GM21737 (cell line): Measurements from ENCODE around the gene PRSS3.
A peak's percentile ranks its signal among the peaks of the same experiment; 100 is the strongest.
"Not testable (repeated sequence)": the region's sequence is repeated elsewhere in the genome, so short reads cannot be mapped to it uniquely, and the experiment has no call there.

Source experiments
- ATAC-seq: cut with Tn5 transposase; IDR thresholded peaks from one replicate; pipeline ENCODE4 v1.9.1; 2021; ENCODE audit warnings: mild to moderate bottlenecking, moderate library complexity; ENCODE audit not compliant: unreplicated experiment

Gene PRSS3

DNA sequence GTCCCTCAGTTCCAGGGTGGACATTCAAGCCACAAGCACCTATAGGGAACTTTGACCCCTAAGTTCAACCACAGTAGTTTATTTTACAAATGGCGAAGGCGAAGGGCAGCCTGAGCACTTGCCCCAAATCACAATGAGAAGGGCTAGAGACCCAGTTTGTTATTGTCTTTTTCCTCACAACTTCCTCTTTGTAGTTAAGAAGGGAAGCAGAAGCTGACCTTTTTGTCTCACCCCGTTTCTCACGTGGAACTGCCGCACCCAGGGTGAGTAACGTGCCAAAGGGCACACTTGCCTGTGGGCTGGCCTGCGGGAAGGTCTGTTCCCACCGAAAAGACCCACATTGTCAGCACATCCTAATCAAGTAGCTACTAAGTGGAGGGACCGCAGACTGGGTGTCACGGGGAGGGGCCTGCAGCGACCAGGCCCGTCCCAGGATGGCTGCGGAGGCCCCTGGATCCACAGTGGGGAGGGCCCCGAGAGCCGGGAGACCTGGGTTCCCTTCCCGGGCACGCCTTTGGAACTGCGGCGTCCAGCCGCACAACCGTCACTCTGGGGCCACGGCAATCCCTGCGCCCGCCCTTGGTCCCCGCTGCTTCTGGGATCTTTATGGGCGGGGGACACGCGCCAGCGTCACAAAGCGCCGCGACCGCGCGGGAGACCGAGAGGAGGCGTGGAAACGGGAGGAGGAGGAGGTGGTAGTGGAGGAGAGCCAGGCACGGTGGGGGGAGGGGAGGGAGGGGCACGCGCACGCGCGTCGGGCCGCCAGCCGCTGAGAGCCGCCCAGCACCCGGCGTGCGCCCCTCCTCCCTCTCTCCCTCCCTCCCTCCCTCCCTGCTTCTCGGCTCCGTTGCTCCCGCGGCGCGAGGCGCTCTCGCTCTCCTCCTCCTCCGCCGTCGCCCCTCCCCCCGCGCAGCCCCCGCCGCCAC is 21.2 kb downstream of the PRSS3 start, which contains the start of gene UBE2R2:
Gene UBE2R2, plus strand, starts transcription at position 834 of the 926 bp plus-strand sequence. CDS start 598 bp downstream, outside the sequence.
- ATAC-seq: peak; percentile 56

DNA sequence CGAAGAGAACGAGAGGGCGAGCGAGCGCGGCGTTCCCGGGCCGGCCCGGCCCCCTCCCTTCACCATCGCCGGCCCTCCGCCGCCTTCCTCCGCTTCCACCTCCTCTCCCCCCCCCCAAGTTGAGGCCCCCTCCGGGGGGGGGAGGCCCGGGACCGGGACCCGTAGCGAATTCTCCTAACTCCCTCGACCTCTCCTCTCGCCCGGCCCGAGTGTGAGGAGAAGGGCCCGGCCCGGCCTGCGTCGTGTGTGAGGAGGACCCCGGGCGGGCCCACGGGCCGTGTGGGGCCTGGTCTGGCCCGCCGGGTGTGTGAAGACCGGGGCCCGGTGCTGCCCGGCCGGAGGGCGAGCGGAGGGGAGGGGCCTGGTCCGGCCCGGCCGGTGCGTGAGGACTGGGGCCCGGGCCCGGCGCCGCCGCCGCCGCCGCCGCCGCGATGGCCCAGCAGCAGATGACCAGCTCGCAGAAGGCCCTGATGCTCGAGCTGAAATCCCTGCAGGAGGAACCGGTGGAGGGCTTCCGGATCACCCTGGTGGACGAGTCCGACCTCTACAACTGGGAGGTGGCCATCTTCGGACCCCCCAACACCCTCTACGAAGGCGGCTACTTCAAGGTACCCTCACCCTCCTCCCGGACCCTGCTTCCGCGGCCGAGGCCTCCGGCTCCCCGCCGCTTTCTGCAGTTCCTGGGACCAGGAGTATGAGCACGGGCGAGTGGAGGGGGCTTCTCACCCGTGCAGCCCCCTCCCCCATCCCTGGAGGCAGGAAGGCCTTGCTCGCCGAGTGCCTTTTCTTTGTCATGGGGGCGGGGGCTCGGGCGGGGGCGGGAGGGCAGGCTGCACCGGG is 22.2 kb downstream of the PRSS3 start:
- peak; percentile 21 for ATAC-seq

DNA sequence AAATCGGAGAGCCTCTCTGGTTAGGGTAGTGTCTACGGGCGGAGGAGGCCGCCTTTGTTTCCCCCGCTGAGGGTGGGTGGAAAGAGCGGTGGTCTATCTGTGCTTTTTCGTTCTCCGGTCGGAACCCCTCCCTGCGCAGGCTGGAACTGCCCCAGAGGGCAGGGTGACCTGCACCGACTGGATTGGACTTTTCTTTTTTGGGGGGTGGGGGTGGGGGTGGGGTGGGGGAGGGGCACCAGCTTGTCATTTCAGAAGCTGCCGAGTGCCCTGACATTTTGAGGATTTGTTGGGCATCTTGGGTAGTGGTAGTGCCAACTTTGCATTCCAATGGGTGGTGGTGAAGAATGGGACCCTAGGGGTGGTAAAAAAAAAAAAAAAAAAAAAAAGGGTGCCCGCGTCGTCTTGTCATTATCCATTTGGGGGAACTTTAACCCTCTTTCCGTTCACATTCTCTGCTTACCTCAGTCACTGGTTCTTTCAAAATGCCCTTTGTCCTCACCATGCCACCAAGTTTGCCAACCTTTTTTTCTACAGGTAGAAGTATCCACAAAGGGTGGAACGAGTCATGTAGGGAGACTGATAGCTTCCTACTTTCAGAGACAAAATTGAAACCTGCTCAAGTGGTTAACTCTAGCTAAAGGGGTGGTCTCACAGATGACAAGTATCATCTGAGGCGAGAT is 22.9 kb downstream of the PRSS3 start:
- ATAC-seq: peak; percentile 1

DNA sequence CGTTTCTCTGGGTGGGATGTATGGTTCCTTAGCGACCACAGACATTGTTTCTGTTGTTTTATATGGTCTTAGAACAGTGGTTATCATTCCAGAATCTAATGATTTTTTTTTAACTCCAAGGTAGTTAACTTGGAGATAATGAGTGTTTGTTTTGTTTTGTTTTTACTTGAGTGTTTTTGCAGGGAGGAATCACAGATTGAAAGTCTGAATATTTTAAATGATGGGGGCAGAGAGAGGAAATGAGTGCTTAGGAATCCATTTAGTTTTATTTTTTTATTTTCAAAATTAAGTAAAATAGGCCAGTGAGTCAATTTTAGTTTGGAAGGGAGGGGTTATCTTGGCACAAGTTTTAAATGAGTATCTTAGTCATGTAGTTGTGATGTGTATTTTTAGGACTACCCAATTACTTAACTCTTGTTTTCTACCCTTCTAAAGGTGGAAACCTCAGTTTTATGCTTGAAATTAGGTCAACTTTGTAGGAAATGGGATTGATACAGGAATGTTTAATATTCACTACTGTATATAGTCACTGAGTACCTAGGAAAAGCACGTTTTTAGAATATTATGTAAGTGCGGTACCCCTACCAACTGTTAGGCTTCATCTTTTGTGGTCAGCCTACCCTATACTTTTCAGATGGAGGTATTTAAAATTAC is 23.6 kb downstream of the PRSS3 start:
- no peak for ATAC-seq

DNA sequence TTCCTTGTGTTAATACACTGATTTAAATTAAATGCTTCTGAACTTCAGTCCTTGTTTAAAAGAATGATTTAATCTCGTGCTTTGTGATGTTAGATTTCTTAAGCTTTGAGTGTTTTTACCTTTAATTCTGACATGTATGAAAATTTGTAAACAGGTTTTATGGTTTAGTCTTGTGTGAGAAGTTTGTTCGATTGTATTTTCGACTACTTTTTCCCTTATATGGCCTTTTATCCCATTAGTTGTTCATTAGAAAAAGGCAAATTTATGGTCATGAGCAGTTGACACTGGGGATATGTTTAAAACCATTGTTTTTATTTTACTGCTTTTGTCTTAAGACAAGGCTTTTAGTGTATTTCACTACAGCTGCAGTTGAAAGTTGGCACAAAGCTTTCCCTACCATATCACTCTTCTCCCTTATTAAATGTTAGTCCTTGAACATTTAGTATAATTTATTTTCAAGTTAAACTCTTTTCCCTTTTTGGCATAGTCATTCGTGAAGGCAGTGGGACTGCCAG is 24.9 kb downstream of the PRSS3 start:
- ATAC-seq: no peak

DNA sequence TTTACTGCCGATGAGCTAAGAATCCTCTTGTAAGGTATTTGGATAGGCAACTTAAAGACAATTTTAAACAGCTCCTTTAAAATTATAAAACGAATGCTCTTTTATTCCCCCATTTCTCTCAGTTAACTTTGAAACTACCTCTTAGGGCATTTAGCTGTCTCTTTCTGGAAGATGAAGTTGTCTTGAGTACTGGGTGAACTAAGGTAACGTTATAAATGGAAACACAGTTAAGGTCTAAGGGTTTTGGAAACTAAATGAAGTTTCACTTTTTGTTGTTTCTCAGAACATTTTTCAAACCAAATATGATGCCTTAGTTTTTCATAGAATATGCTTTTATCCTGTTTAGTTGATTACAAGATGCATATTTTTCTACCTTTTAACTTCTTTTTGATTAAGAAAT is 28.4 kb downstream of the PRSS3 start:
- no peak for ATAC-seq

DNA sequence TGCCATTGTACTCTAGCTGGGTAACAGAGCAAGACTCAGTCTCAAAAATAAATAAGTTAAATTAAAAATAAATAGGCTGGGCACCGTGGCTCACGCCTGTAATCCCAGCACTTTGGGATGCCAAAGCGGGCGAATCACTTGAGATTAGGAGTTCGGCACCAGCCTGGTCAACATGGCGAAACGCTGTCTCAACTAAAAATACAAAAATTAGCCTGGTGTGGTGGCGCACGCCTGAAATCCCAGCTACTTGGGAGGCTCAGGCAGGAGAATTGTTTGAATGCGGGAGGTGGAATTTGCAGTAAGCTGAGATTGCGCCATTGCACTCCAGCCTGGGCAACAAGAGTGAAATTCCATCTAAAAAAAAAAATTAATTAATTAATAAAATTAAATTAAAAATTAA is 31.9 kb downstream of the PRSS3 start:
- ATAC-seq: not testable (repeated sequence)

DNA sequence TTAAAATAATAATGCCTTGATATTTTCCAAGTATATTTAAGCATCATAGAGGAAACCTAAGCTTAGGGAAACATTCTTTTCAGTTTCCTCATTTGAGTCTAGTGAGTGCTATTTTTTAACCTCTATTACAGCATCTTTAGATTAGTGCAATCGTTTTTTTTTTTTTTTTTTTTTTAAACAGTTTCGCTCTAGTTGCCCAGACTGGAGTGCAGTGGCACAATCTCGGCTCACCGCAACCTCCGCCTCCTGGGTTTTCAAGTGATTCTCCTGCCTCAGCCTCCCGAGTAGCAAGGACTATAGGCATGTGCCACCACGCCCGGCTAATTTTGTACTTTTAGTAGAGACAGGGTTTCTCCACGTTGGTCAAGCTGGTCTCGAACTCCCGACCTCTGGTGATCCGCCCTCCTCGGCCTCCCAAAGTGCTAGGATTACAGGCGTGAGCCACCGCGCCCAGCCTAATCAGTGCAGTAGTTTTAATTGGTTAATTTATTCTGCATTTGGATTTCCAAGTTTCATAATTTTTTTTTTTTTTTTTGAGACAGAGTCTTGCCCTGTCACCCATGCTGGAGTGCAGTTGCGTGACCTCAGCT is 34.4 kb downstream of the PRSS3 start:
- ATAC-seq: not testable (repeated sequence)

DNA sequence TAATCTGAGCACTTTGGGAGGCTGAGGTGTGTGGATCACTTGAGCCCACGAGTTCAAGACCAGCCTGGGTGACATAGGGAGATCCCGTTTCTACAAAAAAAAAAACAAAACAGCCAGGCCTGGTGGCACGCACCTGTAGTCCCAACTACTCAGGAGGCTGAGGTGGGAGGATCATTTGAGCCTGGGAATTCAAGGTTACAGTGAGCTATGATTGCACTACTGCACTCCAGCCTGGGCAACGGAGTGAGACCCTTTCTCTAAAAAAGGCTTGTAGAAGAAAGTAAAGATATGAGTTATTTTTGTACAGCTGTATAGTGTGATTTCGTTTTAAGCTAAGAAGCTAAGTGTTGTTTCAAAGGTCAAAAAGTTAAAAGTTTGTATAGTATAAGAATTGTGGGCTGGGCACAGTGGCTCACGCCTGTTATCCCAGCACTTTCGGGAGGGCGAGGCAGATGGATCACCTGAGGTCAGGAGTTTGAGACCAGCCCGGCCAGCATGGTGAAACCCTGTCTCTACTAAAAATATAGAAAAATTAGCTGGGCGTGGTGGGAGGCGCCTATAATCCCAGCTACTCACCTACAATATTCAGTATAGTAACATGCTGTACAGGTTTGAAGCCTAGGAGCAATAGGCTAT is 40.4 kb downstream of the PRSS3 start:
- no peak for ATAC-seq

DNA sequence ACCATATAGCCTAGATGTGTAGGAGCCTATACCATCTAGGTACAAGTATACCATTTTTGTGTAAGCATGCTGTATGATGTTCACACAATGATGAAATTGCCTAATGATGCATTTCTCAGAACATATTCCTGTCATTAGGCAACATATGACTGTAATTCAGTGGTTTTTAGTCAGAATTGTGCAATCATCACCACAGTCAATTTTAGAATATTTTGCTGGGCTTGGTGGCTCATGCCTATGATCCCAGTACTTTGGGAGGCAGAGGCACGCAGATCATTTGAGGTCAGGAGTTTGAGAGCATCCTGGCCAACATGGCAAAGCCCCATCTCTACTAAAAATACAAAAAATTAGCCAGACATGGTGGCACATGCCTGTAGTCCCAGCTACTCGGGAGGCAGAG is 40.9 kb downstream of the PRSS3 start:
- not testable (repeated sequence) for ATAC-seq

DNA sequence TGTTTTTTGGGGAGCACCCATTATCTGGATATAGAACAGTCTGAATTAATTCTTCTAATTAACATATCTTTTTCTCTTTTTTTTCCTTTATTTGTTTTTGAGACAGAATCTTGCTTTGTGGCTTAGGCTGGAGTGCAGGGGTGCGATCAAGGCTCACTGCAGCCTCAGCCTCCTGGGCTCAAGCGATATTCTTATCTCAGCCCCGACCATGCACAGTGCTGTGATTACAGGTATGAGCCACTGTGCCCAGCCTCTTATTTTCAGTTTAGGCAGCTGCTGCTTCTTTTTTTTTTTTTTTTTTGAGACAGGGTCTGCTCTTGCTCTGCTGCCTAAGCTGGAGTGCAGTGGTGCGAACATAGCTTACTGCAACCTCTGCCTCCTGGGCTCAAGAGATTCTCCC is 41.8 kb downstream of the PRSS3 start:
- no peak for ATAC-seq

DNA sequence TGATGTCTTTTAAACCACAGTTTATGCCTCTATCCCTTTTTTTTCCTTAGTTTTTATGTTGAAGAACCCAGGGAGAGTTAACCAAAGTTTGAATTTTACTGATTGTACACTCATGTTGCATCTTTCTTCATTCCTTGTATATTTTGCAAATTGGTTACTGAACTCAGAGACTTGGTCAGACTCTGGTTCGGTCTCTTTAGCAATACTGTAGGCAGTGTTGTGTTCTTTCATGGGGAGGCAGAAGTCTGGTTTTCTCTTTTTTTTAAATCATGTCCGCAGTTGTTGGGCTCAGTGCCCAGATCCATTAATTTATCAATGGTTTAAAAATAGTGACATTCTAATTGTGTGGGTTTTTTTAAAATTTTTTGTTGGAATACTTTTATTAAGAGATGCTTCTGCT is 45.0 kb downstream of the PRSS3 start:
- ATAC-seq: no peak

DNA sequence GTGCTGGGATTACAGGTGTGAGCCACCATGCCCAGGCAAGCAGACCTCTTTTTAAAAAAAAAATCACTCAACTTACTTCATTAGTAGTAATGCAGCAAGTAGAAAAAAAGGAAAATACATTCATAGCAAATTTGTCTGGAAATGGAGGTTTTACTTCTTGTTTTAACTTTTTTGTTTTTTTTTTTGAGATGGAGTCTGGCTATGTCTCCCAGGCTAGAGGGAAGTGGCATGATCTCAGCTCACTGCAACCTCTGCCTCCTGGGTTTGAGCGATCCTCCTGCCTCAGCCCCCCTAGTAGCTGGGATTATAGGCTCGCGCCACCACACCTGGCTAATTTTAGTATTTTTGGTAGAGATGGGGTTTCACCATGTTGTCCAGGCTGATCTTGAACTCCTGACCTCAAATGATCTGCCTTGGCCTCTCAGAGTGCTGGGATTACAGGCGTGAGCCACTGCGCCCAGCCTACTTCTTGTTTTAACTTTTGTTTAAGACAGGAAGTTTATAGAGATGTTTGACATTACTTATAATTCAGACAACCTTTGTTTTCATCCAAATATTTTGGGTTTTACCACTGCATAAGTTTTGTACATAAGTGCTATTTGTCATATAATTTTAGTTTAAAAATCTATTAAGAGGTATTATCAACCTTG is 48.1 kb downstream of the PRSS3 start:
- no peak for ATAC-seq

DNA sequence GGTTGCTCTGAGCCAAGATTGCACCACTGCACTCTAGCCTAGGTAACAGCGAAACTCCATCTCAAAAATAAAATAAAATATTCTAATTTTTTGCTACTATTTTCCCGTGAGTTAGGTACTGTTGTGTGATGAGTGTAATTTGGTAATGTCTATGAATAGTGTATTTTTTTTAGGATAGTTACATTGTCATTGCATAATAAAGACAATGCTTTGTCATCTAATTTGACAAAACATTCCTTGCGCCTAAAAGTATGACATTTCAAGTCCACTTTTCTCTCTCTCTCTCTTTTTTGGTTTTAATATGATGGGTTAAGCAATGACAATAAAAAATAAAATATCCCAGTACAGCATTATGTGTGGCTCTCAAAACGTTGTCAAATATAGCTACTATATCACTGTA is 50.9 kb downstream of the PRSS3 start:
- ATAC-seq: no peak

DNA sequence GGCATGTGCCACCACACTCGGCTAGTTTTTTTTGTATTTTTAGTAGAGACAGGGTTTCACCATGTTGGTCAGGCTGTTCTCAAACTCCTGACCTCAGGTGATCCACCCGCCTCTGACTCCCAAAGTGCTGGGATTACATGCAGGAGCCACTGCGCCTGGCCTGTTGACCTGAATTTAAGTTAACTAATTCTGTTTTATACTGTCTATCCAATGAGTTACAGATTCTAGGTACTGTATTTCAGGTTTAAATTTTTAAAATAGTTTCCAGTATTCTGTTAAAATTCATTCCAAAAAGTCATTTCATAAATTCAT is 52.5 kb downstream of the PRSS3 start:
- not testable (repeated sequence) for ATAC-seq
